ENCODE measurements around the gene SLC5A5. TPM values are rescaled to one million over a fixed set of nuclear protein-coding genes. Genes with fewer than 3 reads are reported as not detected.

Gene SLC5A5
- total RNA-seq (2021), result 1.7 and 1.8 TPM in 2 replicates
- long read RNA-seq, partial matches to known transcripts, result 7 of 14 reads
- long read RNA-seq, other reads (novel, unspliced or antisense), result 5 of 14 reads

DNA sequence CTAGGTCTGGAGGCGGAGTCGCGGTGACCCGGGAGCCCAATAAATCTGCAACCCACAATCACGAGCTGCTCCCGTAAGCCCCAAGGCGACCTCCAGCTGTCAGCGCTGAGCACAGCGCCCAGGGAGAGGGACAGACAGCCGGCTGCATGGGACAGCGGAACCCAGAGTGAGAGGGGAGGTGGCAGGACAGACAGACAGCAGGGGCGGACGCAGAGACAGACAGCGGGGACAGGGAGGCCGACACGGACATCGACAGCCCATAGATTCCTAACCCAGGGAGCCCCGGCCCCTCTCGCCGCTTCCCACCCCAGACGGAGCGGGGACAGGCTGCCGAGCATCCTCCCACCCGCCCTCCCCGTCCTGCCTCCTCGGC is at the start of gene SLC5A5:
TSS of gene SLC5A5 (plus strand) at position 68 of the 373 bp plus-strand sequence. CDS start 375 bp downstream, outside the sequence.
- Histone ChIP-seq H3K79me2 (ENCODE audit: insufficient read depth, low read length) (no peaks in the 10 kb centered on the region), H3K23ac (ENCODE audit: insufficient read length, low read depth, low read length) (no peak within 1 kb of the TSS), H2BK12ac (ENCODE audit: insufficient read length, low read depth, low read length) (no peak within 1 kb of the TSS), H2AK5ac (ENCODE audit: insufficient read length, low read length) (no peak within 1 kb of the TSS), H3K27me3 (ENCODE audit: insufficient read depth, low read length) (no peaks in the 10 kb centered on the region; the same call in 1 of the 2 replicates), H3K14ac (ENCODE audit: insufficient read depth, low read length) (no peak within 1 kb of the TSS), H3K9me3 (ENCODE audit: control insufficient read depth, low read depth, low read length) (no peaks in the 10 kb centered on the region), H4K20me1 (ENCODE audit: control insufficient read depth, insufficient read depth, insufficient read length) (no peaks in the 10 kb centered on the region), H2BK20ac (ENCODE audit: low read depth, low read length, poor library complexity, severe bottlenecking) (no peak within 1 kb of the TSS), H2BK120ac (ENCODE audit: low read depth, low read length, poor library complexity, severe bottlenecking) (no peak within 1 kb of the TSS), H2BK15ac (ENCODE audit: low read depth, low read length) (no peak within 1 kb of the TSS), H2AFZ (ENCODE audit: low read length) (no peak within 1 kb of the TSS), H3K23me2 (ENCODE audit: insufficient read length, low read depth, low read length, poor library complexity, severe bottlenecking) (peaks cover 8% of the 10 kb centered on the region), H4K5ac (ENCODE audit: insufficient read length, low read depth, low read length) (no peak within 1 kb of the TSS), H3K4me1 (ENCODE audit: insufficient read depth, low read length) (no peaks in the 10 kb centered on the region; the same call in 1 of the 2 replicates), H2BK5ac (ENCODE audit: insufficient read length, low read length) (no peak within 1 kb of the TSS), H3K27ac (ENCODE audit: insufficient read length, low read depth, low read length) (no peak within 1 kb of the TSS), H3T11ph (ENCODE audit: low read length) (no peak within 1 kb of the TSS), H3K79me1 (ENCODE audit: insufficient read depth, low read depth, low read length, poor library complexity, severe bottlenecking) (no peaks in the 10 kb centered on the region), H4K8ac (replicated peaks; ENCODE audit: insufficient read length, low read depth, low read length) (no peak within 1 kb of the TSS), H3K56ac (ENCODE audit: insufficient read length, low read depth, low read length) (no peak within 1 kb of the TSS), H3K9ac (ENCODE audit: extremely low read depth, insufficient read length, low read length) (no peak within 1 kb of the TSS), H3K18ac (ENCODE audit: insufficient read length, low read depth, low read length) (no peak within 1 kb of the TSS), H3K4me2 (ENCODE audit: insufficient read depth, insufficient read length, low read length) (no peak within 1 kb of the TSS), H4K91ac (ENCODE audit: insufficient read length, low read depth, low read length) (no peak within 1 kb of the TSS), H3K4ac (ENCODE audit: low read depth, low read length) (no peak within 1 kb of the TSS)
- Mint-ChIP-seq H3K9me3 (no peaks in the 10 kb centered on the region; a peak in 1 of 5 replicates), H3K4me3 (peak within 1 kb of the TSS in 1 of 2 experiments; percentile 44; a peak in 3 of 5 replicates), H3K27me3 (ENCODE audit: low read depth) (peaks cover 45% of the 10 kb centered on the region), H3K36me3 (ENCODE audit: insufficient read depth in 1 of 3, low read depth in 3 of 3) (no peaks in the 10 kb centered on the region; a peak in 1 of 7 replicates), H3K27ac (no peak within 1 kb of the TSS), H3K4me1 (peaks cover 12 to 19% of the 10 kb centered on the region in 2 experiments)
- DNase-seq, result peak; percentile 54
- TF ChIP-seq, protein P1, sequence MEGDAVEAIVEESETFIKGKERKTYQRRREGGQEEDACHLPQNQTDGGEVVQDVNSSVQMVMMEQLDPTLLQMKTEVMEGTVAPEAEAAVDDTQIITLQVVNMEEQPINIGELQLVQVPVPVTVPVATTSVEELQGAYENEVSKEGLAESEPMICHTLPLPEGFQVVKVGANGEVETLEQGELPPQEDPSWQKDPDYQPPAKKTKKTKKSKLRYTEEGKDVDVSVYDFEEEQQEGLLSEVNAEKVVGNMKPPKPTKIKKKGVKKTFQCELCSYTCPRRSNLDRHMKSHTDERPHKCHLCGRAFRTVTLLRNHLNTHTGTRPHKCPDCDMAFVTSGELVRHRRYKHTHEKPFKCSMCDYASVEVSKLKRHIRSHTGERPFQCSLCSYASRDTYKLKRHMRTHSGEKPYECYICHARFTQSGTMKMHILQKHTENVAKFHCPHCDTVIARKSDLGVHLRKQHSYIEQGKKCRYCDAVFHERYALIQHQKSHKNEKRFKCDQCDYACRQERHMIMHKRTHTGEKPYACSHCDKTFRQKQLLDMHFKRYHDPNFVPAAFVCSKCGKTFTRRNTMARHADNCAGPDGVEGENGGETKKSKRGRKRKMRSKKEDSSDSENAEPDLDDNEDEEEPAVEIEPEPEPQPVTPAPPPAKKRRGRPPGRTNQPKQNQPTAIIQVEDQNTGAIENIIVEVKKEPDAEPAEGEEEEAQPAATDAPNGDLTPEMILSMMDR (conservative IDR thresholded peaks at IDR 0.05), result no peak
- no CpG with 5 or more reads among the region's 26 CpGs for WGBS (ENCODE audit: extremely low coverage, insufficient read length, low lambda C conversion rate)

Measured in H9 (cell line).